GM18502 (cell line): ENCODE data around the gene SMARCAD1.
A peak's percentile ranks its signal among the peaks of the same experiment; 100 is the strongest.
"Not testable (repeated sequence)": the region's sequence is repeated elsewhere in the genome, so short reads cannot be mapped to it uniquely, and the experiment has no call there.

Experiments
- ATAC-seq: cut with Tn5 transposase; IDR thresholded peaks from one replicate; pipeline ENCODE4 v1.9.1; 2021; ENCODE audit warnings: mild to moderate bottlenecking; ENCODE audit not compliant: unreplicated experiment, poor library complexity

SMARCAD1 gene

DNA sequence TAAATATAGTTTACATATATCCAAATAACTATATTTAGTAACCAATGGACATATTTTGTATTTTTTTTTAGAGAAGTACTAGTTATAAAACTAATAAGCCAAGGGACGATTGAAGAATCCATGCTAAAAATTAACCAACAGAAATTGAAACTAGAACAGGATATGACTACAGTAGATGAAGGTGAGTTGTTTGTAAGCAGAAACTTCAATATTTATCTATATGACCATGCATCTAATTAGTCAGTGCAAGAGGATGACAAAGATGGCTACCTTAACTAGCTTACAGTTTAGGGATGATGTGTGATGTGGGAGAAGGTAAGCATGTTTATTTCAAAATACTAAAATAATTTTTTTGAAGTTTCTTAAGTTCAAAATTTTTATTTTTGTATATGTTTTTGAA lies 77.2 kb downstream of the SMARCAD1 start:
- peak; percentile 52 for ATAC-seq

DNA sequence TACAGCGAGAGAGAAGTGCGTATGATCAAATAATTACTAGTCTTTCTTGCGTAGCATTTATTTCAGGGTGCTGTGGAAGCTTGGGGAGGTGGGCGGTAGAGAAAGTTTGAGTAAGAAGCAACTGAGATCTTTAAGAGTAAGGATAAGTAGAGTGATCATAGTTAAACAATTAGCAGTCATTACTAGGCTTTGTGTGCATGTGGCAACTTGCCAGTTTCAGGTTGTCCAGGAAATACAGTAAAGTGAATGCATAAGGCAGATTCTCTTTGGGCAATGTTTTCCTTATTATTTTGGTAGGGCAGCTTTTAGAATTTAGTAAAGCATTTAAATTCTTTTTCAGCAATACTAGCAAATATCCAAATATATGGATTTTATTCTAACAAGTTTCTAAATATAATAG lies 78.0 kb downstream of the SMARCAD1 start:
- no peak for ATAC-seq

DNA sequence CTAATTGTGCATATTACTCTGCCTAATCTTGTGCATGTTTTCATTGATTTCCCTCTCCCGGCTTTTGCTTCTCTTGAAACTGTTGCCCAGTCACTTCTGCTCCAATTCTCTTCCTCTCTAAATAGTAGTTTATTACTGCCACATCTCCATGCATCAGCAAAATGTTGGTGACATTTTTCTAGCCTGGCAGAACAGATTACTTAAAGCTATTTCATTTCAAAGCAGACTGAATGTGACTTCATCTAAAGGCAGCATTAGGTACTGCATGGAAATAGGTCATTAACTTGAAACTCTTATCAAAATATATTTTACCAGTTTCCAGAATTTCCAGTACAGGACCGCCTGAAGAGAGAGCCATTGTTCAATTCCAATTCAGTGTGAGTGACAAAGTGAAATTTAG lies 82.6 kb downstream of the SMARCAD1 start:
- ATAC-seq, result no peak

DNA sequence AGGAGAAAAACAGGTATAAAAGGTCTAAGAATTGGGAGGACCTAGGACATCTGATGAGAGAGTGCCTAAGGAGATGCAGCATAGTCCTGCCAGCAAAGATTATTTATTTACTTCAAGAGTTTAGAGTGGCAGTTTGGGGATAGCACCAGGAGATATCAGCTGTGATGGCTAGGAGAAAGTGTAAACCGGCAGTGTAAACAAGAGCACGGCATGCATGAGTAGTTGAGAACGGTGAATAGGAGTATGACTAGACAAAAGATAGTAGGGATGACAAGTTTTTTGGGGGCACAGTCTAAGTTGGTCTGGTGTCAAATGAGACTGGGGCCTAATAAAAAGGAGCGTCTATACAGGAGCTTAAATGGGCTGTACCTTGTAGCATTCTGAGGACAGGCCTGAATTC lies 86.3 kb downstream of the SMARCAD1 start:
- not testable (repeated sequence) for ATAC-seq

DNA sequence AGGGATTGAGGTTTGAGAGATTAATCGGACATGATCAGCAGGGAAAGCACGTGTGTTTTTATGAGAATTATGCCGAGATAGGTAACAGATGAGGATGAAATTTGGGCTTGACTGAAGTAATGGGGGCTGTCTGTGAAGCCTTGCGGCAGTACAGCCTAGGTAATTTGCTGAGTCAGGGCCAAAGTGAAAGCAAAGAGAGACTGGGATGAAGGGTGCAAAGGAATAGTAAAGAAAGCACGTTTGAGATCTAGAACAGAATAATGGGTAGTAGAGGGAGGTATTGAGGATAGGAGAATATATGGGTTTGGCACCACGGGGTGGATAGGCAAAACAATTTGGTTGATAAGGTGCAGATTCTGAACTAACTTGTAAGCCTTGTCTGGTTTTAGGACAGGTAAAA lies 87.8 kb downstream of the SMARCAD1 start:
- ATAC-seq, result not testable (repeated sequence)

DNA sequence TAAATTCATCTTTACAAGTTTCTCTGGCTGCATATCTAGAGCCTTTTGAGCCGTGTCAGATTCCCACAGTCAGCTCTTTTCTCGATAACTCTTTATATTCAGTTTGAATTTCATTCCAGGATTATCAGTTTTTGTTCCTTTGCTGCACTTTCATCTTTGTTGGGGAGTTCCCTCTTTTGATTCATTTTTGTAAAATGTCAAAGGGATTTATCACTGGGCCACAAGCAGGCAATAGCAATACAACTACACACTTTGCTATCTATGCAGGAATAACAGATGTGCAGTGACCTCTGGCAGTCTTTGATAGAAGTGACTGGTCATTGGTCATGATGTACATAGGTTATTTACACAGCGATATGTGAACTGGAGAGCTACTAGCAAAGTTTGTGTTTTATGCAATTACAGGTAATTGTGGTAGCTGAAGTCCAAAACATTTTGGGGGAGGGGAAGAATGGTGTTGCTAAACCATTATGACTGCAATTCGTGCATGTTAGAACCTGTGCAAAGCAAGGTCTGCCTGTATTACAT lies 91.1 kb downstream of the SMARCAD1 start:
- no peak for ATAC-seq

DNA sequence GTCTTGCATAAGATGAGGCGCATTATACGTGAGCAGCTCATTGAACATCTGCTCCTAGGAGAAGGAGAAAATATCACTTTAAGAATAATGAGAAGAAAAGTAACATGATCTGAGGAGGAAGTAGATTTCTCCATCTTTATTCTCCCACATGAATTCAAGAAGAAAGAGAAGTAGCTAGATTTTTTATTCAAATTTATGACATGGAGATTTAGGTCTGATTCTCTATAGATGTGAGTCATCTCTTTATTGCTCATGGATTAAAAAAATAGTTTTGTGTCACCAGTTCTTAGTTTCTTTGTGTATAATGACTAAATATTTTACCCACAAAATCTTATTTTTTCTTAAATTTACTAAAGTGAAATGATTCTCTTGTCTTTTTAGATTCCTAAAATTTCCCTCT lies 94.5 kb downstream of the SMARCAD1 start:
- ATAC-seq, result no peak

DNA sequence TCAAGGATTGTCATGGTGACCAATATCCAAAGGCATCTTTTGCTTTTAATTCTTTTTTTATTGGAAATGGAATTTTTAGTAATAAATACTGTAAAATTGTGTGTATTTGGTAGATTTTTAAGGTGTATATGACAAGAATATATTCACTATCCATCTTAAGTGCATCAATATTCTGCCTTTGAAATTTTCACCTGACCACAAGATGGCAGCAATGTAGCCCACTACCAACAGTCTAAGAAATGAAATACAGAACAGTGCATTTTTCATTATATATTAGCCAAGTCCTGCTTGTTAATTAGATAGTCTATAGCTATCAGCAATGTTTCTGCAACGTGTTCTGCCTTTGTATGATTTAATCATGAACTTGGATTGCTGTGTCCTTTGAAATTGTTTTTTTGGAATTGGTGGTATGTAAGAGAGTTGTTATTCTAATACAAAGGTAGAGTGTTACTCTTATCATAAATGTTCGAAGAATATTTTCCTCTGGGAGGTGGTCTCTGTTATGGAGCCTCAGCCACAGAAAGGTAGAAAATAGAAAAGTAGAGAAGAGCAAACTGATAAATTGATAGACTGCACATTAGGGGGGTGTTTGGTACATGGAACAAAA lies 96.8 kb downstream of the SMARCAD1 start:
- ATAC-seq, result peak; percentile 60

DNA sequence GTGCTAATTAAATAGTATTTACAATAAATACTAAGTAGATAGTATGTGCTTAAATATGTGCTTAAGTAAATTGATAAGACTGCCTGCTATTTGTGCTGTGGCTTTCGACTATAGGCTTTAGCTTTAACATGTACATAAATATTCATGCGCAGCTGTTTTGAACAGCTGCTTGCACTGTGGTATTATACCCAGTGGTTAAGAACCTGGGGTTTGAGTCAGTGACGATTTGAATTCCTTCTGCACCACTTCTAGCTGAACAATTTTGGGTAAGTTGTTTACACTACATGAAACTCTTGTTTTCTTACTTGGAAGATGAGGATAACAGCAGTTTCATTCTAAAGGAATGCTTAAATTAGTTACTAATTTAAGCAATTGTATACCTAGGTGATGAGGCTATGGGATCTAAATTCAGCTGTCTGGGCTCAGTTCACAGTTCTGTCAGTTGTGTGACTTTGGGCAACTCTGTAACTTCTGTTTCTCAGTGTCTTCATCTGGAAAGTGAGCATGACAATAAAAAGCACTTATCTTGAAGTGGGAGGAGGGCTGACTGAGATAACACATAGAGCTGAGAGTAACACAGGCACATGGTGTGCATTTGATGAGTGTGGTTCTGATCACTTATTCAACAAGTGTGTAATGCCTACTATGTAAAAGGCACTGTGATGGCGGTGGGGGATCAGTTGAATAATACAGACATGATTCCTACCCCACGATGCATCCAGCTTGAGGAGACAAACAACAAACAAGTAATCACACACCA lies 98.0 kb downstream of the SMARCAD1 start:
- no peak for ATAC-seq

DNA sequence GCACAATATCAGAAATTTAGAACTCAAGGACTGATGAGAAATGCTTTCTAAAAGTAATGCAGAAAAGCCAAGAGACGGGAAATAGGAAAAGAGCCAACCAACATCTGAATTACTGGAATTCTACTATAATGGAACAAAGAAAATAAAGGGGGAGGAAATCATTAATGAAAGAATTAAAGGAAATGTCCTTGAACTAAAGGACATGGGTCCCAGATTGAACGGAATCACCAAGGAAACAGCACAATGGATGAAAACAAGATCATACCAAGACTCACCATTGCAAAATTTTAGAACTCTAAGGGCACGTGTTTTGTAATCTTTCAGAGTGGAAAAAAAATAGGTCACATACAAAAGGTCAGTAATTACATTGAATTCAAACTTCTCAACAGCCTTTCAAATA lies 99.0 kb downstream of the SMARCAD1 start:
- no peak for ATAC-seq

DNA sequence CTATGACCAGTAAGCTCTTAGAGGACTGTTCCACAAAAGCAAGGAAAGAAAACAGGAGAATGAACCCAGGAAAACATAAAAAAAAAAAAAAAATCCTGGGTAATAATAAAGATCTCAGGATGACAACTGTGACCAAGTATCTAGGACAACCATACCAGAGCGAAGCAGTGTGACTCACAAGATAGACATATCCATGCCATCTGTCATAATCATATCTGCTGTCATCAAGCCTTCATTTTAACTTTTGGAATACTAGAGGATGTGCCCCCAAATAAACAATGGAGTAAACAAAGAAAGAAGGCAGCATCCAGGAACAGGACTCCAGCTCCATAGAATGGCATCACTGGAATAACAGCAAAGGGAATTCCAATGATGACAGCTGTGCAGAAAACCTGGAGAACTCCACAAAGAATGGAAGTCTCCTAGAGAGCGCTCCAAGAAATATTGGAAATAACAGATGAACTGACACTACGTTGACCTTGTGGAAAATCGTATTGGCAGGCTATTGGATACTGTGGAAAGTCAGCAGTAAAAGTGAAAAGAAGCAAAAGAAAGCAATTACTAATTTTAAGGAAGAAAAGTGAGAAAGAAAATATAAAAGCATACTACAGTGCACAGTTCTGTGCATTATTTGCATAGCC lies 99.7 kb downstream of the SMARCAD1 start:
- no peak for ATAC-seq

DNA sequence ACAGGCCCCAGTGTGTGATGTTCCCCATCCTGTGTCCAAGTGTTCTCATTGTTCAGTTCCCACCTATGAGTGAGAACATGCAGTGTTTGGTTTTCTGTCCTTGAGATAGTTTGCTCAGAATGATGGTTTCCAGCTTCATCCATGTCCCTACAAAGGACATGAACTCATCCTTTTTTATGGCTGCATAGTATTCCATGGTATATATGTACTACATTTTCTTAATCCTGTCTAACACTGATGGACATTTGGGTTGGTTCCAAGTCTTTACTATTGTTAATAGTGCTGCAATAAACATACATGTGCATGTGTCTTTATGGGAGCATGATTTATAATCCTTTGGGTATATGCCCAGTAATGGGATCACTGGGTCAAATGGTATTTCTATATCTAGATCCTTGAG lies 112.3 kb downstream of the SMARCAD1 start:
- ATAC-seq, result not testable (repeated sequence)

DNA sequence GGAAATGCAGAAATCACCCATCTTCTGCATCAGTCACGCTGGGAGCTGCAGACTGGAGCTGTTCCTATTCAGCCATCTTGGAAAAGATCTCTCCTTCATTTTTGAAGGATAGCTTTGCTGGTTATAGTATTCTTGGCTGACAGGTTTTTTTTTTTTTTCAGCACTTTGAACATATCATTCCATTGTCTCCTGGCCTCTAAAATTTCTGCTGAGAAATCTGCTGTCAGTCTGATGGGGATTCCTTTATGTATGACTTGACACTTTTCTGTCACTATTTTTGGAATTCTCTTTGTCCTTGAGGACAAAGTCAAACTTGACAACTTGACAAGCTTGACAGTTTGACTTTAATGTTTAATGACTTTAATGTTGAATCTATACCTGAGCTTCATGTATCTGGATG lies 118.2 kb downstream of the SMARCAD1 start:
- ATAC-seq, result no peak

DNA sequence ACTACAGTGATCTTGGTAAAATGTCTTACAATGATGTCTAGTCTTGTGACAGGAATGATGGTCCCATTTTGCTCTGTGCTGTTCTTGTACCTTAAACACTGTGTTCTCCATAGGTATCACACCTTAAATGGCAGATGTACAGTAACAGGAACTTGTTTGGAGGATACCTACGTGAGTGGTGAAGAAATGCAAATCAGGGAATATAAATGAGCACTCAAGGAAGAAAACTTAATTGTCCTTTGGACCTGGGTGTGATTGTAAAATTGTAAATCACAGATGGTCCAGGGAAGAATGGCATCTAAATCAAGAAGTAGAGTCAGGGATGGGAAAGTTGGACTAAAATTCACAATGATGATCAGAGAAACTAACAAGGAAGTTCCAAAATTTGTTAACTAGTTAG lies 122.3 kb downstream of the SMARCAD1 start:
- ATAC-seq, result no peak

DNA sequence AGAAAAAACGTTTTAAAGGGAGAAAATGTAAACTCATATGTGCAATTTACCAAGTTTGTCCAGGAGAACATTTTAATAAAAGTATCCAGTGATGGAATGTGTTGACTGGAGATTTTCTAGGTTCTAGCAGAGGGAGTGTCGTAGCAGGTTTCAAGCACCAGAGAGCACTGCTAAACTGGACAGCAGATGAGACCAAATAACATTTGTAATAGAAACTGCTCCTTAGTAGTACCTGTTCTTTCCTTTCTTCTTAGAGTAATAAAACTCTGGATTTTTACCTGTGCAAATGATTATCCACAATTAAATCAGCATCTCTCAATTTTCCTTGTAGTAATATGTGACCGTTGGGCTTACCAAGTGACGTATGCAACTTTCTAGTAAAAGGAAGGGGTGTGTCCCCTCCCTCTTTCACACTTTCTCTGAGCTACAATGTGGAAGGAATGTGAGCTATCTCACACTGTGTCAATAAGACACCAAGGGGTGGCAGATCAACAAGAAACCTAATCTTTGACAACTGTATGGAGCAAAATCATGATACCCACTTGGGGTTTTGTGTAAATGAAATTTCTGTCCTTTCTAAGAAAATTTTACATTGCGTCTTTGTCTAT lies 125.4 kb downstream of the SMARCAD1 start:
- ATAC-seq, result no peak

DNA sequence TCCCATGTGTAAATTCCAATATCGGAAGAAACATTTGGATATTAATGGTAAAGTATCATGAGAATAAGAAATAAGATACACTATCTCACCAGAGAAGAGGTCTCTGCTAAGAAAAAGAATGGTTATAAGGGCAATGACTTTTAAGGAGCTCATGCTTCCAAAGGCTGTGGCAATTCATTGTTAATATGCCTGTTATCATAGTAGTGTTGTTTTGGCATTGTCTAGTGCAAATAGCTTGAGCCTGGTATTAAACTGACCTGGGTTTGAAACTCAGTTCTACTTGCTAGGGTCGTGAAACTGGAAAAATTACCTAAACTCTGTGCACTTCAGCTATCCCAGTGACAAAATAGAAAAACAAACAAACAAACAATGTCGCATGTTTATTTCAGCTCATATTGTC lies 126.2 kb downstream of the SMARCAD1 start:
- ATAC-seq, result no peak

DNA sequence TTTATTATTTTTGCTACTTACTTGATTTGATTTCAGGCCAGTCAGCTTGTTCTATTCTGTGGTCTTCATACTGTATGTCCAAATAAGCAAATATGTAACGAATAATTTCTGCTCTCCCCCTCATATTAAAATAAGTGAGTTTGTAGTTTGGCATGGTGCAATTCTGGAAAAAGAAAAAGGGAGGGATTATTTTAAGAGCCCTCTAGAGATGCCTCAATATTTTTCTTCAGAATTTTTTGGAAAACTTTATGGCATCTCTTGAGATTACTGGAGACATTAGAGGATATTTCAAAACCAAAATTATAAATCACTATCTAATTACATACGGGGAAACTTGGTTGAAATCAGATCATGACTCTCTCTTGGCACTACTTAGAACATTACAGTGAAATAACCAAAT lies 126.8 kb downstream of the SMARCAD1 start:
- no peak for ATAC-seq

DNA sequence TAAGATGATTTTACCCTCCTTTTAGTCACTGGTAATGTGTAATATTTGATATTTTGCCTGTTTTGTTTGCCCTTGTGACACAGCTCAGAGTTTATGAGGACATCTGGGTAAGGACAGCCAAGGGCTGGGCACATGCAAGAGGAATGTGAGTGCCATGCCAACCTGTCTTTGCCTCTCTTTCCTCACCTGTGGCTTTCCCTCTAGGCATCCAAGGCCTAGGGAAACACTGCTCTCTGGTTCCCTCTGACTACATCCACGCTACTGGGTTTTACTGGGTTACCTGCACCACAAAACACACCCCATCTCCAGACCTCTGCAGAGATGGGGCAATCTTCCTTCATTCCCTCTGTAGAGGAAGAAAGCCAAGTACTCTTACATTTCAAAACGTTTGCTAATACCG lies 127.3 kb downstream of the SMARCAD1 start:
- ATAC-seq, result no peak

DNA sequence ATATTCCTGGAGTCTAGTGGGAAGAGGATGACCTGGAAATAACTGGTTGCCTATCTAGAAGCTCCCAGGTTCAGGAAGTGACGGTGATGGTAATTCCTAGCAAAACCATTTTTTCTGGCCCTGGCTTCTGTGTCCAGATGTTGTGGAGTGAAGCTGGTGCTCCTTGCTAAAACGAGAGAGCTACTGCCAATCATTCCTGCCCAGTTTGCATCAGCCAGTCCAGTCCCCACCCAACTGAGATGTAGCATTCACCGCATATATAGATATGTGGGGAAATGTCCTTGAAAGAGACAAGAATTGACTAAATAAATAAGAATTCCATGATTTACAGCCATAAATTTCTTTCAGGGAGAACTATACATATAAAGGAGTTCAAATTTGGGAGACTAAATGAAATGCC lies 128.6 kb downstream of the SMARCAD1 start:
- no peak for ATAC-seq

DNA sequence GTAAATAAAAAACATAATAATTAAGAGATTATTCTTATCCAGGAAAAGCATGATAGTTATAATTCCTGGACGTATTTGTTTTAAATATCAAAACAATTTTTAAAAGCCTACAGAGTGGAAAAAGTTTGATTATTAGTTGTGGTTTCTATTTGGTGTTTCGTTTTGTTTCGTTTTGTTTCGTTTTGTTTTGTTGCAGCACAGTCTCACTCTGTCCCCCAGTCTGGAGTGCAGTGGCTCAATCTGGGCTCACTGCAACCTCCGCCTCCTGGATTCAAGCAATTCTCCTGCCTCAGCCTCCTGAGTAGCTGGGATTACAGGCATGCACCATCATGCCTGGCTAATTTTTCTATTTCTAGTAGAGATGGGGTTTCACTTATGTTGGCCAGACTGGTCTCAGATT lies 129.1 kb downstream of the SMARCAD1 start:
- not testable (repeated sequence) for ATAC-seq
